HCT116 (cell line): ENCODE results near the gene AK3.

Experiments used
- CBX3 ChIP-seq: IDR thresholded peaks from 2 replicates; pipeline ENCODE4 v1.6.1; 2012; ENCODE audit warnings: low read depth
- EGR1 ChIP-seq: IDR thresholded peaks from 2 replicates; pipeline ENCODE4 v1.6.1; 2012; ENCODE audit warnings: low read depth
- ELF1 ChIP-seq: IDR thresholded peaks from 2 replicates; pipeline ENCODE4 v1.6.1; 2012; ENCODE audit warnings: low read depth, borderline replicate concordance
- EZH2 ChIP-seq: fragments of 200-600 bp; sonication (generic); IDR thresholded peaks from 2 replicates; pipeline ENCODE4 v1.6.1; 2017; ENCODE audit warnings: antibody characterized with exemption, mixed run types
- FOSL1 ChIP-seq: IDR thresholded peaks from 2 replicates; pipeline ENCODE4 v1.6.1; 2012; ENCODE audit warnings: low read depth
- SIN3A ChIP-seq: IDR thresholded peaks from 2 replicates; pipeline ENCODE4 v1.6.1; 2012; ENCODE audit warnings: low read depth
- TCF7L2 ChIP-seq: IDR thresholded peaks from 2 replicates; pipeline ENCODE4 v1.7.0; 2011; ENCODE audit warnings: borderline replicate concordance, inconsistent platforms; ENCODE audit not compliant: insufficient read depth, insufficient read length; ENCODE audit errors: extremely low read depth
- YY1 ChIP-seq: IDR thresholded peaks from 2 replicates; pipeline ENCODE4 v1.6.1; 2011; ENCODE audit warnings: low read length, low read depth, moderate library complexity, mild to moderate bottlenecking; ENCODE audit not compliant: insufficient replicate concordance; ENCODE audit errors: extremely low read depth
- TF ChIP-seq, protein P1 (sequence below), 3 experiments: fragments of 200-600 bp in 1 of 3; sonication (generic) in 1 of 3; IDR thresholded peaks in 2 of 3; conservative IDR thresholded peaks in 1 of 3; 2 replicates each; pipeline ENCODE4 v1.5.1; 2012 to 2017; ENCODE audit warnings: low read depth in 2 of 3, low read length in 2 of 3, antibody characterized with exemption in 1 of 3, borderline replicate concordance in 1 of 3, control low read depth in 1 of 3, mild to moderate bottlenecking in 1 of 3, mixed read lengths in 1 of 3, mixed run types in 1 of 3, moderate library complexity in 1 of 3; ENCODE audit not compliant: insufficient read depth in 1 of 3
- TF ChIP-seq, protein P2 (sequence below): IDR thresholded peaks from 2 replicates; pipeline ENCODE4 v1.6.1; 2012

DNA sequence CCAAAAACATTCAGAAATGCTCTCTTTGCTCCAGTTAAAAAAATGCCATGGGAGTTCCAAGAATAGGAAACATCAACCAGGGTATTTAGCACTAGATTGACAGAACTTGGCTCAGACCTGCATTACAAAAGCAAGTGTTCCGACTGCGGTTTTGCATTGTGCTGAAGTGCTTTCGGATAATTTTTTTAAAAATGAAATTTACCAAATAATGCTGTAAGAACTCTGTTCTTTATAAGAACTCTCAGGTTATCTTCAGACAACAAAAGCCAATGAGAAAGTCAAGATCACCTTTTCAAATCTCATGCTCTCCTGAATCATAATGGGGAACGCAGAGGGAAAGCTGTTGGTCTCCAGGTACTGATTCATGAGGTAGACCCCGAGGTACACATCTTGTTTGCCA is 79.4 kb downstream of the AK3 start:
- TF ChIP-seq, protein P1, sequence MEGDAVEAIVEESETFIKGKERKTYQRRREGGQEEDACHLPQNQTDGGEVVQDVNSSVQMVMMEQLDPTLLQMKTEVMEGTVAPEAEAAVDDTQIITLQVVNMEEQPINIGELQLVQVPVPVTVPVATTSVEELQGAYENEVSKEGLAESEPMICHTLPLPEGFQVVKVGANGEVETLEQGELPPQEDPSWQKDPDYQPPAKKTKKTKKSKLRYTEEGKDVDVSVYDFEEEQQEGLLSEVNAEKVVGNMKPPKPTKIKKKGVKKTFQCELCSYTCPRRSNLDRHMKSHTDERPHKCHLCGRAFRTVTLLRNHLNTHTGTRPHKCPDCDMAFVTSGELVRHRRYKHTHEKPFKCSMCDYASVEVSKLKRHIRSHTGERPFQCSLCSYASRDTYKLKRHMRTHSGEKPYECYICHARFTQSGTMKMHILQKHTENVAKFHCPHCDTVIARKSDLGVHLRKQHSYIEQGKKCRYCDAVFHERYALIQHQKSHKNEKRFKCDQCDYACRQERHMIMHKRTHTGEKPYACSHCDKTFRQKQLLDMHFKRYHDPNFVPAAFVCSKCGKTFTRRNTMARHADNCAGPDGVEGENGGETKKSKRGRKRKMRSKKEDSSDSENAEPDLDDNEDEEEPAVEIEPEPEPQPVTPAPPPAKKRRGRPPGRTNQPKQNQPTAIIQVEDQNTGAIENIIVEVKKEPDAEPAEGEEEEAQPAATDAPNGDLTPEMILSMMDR (IDR thresholded peaks at IDR 0.05 in 2 of 3, conservative IDR thresholded peaks at IDR 0.05 in 1 of 3; ENCODE audit: borderline replicate concordance in 1 of 3, insufficient read depth in 1 of 3, low read depth in 2 of 3, low read length in 2 of 3) = no peak
- no peak for TF ChIP-seq ELF1
- no peak for TF ChIP-seq FOSL1
- TF ChIP-seq EGR1 = no peak
- TF ChIP-seq CBX3 = no peak
- TF ChIP-seq YY1 = no peak
- TF ChIP-seq, protein P2, sequence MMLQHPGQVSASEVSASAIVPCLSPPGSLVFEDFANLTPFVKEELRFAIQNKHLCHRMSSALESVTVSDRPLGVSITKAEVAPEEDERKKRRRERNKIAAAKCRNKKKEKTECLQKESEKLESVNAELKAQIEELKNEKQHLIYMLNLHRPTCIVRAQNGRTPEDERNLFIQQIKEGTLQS = no peak
- TF ChIP-seq SIN3A = no peak
- no peak for TF ChIP-seq TCF7L2
- no peak for TF ChIP-seq EZH2
